ENCODE data around the gene CDH26. TPM values are rescaled to one million over a fixed set of nuclear protein-coding genes. Genes with fewer than 3 reads are reported as not detected.

CDH26 gene
- total RNA-seq, 1 experiment from 2014 or later: 1.0 TPM

GRCh38 chr20:59940956-59941294 lies 17.3 kb upstream of the CDH26 start:
- POLR2A ChIA-PET: no interaction called here
- H3K27ac Mint-ChIP-seq: peak overlapping the region; percentile 97
- H3K4me3 Mint-ChIP-seq: peak overlapping the region; percentile 86
- TF ChIP-seq TCF7 (CRISPR knock-in tag; IDR thresholded peaks at IDR 0.05; ENCODE audit: low read depth): no peak
- no peak for TF ChIP-seq ZNF396 (CRISPR knock-in tag; IDR thresholded peaks at IDR 0.05; ENCODE audit: borderline replicate concordance)
- TF ChIP-seq FOXP4 (CRISPR knock-in tag; IDR thresholded peaks at IDR 0.05): no peak
- TF ChIP-seq GTF2I (CRISPR knock-in tag; conservative IDR thresholded peaks at IDR 0.05): no peak
- no peak for TF ChIP-seq FOXK1 (CRISPR knock-in tag; IDR thresholded peaks at IDR 0.05)
- peaks cover 13% of the 10 kb centered on the region for H3K4me1 Mint-ChIP-seq
- peaks cover 7% of the 10 kb centered on the region for H3K9me3 Mint-ChIP-seq
- CTCF ChIA-PET: interaction anchor here (1.6 to 2.1 kb wide), 2 partner anchors 15 to 116 kb away, joined by 5 to 13 read pairs; no protein-coding TSS in a partner anchor
- ATAC-seq: no peak
- H3K36me3 Mint-ChIP-seq: peaks cover 16% of the 10 kb centered on the region
- no peak for DNase-seq (ENCODE audit: low spot score)
- peaks cover 32% of the 10 kb centered on the region for H3K27me3 Mint-ChIP-seq (ENCODE audit: low read depth)

DNA sequence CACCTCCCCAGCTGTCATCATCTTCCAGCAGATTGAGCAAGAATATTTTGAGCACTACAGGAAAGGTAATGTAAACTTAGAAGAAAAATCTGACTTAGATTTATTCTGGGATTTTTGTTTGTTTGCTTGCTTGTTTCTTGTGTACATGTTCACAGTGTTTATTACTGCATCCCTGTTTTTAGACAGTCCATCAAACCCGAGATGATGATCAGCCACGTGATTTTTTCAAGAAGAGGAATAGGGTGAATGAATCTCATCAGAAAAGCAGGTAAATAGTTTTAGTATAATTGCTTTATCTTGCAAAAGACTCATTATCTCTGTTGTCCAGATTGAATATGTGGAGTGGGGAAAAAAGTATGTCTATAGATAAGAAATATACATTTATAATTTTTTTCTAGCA lies 16.0 kb upstream of the CDH26 start:
- TF ChIP-seq KAT7 (CRISPR knock-in tag; IDR thresholded peaks at IDR 0.05; ENCODE audit: borderline replicate concordance): no peak
- TF ChIP-seq JAZF1 (CRISPR knock-in tag; IDR thresholded peaks at IDR 0.05): no peak
- no peak for TF ChIP-seq ZNF232 (CRISPR knock-in tag; IDR thresholded peaks at IDR 0.05)
- TF ChIP-seq TEAD1 (CRISPR knock-in tag; IDR thresholded peaks at IDR 0.05): no peak
- TF ChIP-seq TP53 (CRISPR knock-in tag; IDR thresholded peaks at IDR 0.05): no peak
- no peak for TF ChIP-seq FOXK1 (CRISPR knock-in tag; IDR thresholded peaks at IDR 0.05)
- TF ChIP-seq FOXP1 (CRISPR knock-in tag; IDR thresholded peaks at IDR 0.05; ENCODE audit: borderline replicate concordance): no peak
- TF ChIP-seq, protein P1, sequence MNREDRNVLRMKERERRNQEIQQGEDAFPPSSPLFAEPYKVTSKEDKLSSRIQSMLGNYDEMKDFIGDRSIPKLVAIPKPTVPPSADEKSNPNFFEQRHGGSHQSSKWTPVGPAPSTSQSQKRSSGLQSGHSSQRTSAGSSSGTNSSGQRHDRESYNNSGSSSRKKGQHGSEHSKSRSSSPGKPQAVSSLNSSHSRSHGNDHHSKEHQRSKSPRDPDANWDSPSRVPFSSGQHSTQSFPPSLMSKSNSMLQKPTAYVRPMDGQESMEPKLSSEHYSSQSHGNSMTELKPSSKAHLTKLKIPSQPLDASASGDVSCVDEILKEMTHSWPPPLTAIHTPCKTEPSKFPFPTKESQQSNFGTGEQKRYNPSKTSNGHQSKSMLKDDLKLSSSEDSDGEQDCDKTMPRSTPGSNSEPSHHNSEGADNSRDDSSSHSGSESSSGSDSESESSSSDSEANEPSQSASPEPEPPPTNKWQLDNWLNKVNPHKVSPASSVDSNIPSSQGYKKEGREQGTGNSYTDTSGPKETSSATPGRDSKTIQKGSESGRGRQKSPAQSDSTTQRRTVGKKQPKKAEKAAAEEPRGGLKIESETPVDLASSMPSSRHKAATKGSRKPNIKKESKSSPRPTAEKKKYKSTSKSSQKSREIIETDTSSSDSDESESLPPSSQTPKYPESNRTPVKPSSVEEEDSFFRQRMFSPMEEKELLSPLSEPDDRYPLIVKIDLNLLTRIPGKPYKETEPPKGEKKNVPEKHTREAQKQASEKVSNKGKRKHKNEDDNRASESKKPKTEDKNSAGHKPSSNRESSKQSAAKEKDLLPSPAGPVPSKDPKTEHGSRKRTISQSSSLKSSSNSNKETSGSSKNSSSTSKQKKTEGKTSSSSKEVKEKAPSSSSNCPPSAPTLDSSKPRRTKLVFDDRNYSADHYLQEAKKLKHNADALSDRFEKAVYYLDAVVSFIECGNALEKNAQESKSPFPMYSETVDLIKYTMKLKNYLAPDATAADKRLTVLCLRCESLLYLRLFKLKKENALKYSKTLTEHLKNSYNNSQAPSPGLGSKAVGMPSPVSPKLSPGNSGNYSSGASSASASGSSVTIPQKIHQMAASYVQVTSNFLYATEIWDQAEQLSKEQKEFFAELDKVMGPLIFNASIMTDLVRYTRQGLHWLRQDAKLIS (CRISPR knock-in tag; IDR thresholded peaks at IDR 0.05; ENCODE audit: borderline replicate concordance): no peak
- no peak for TF ChIP-seq IRF2 (CRISPR knock-in tag; IDR thresholded peaks at IDR 0.05; ENCODE audit: borderline replicate concordance, low read depth)
- TF ChIP-seq, protein P2, sequence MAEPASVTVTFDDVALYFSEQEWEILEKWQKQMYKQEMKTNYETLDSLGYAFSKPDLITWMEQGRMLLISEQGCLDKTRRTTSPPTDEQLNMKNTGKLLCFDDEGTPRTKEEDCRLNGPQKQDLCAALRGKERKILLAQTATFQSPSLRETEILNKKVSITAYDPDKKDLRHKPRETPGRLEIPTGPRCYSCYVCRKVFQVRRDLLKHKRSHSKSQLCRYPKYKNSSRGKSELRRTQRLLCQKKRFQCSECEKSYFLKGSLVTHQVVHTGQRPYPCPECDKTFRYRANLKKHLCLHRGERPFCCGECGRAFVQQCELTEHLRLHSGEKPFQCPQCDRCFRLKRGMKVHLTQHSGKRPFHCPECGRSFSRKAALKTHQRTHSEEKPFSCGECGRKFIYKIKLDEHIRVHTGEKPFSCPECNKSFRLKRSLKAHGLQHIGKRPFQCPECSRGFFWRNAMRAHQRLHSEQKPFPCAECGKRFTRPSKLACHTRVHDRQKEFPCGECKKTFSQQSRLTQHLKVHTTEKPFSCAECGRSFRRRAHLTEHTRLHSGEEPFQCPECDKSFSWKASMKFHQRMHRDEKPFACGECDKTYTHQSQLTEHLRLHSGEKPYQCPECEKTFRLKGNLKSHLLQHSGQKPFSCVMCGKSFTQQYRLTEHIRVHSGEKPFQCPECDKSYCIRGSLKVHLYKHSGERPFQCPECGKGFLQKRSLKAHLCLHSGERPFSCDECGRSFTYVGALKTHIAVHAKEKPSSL (CRISPR knock-in tag; conservative IDR thresholded peaks at IDR 0.05): no peak
- Mint-ChIP-seq H3K4me3 (no peak overlapping the region), H3K36me3 (peaks cover 16% of the 10 kb centered on the region), H3K27me3 (ENCODE audit: low read depth) (peaks cover 25% of the 10 kb centered on the region), H3K4me1 (peaks cover 16% of the 10 kb centered on the region), H3K9me3 (peaks cover 7% of the 10 kb centered on the region), H3K27ac (no peak overlapping the region)
- ATAC-seq (no peak), DNase-seq (ENCODE audit: low spot score) (no peak)
- POLR2A ChIA-PET: no interaction called here
- CTCF ChIA-PET: no interaction called here

GRCh38 chr20:59944726-59945125 lies 13.5 kb upstream of the CDH26 start:
- CTCF ChIA-PET: interaction anchor here (1.3 to 3.7 kb wide), 3 partner anchors 10 to 112 kb away, joined by 5 to 37 read pairs (median 12); partner anchors contain the start of gene SYCP2
- no peak for DNase-seq (ENCODE audit: low spot score)
- Mint-ChIP-seq H3K4me3 (no peak overlapping the region), H3K27ac (peak overlapping the region; percentile 66; the same call in 1 of the 2 replicates), H3K36me3 (peaks cover 8% of the 10 kb centered on the region), H3K27me3 (ENCODE audit: low read depth) (peaks cover 3% of the 10 kb centered on the region), H3K4me1 (peaks cover 16% of the 10 kb centered on the region), H3K9me3 (no peaks in the 10 kb centered on the region)
- POLR2A ChIA-PET: no interaction called here
- ATAC-seq: no peak
- TF ChIP-seq NFE2L1 (CRISPR knock-in tag; IDR thresholded peaks at IDR 0.05) (no peak), KAT7 (CRISPR knock-in tag; IDR thresholded peaks at IDR 0.05; ENCODE audit: borderline replicate concordance) (no peak), JAZF1 (CRISPR knock-in tag; IDR thresholded peaks at IDR 0.05) (no peak), ZNF232 (CRISPR knock-in tag; IDR thresholded peaks at IDR 0.05) (no peak), GABPB1 (CRISPR knock-in tag; IDR thresholded peaks at IDR 0.05) (no peak), FOXP1 (CRISPR knock-in tag; IDR thresholded peaks at IDR 0.05; ENCODE audit: borderline replicate concordance) (no peak), ZSCAN18 (CRISPR knock-in tag; IDR thresholded peaks at IDR 0.05) (no peak)
- TF ChIP-seq, protein P3, sequence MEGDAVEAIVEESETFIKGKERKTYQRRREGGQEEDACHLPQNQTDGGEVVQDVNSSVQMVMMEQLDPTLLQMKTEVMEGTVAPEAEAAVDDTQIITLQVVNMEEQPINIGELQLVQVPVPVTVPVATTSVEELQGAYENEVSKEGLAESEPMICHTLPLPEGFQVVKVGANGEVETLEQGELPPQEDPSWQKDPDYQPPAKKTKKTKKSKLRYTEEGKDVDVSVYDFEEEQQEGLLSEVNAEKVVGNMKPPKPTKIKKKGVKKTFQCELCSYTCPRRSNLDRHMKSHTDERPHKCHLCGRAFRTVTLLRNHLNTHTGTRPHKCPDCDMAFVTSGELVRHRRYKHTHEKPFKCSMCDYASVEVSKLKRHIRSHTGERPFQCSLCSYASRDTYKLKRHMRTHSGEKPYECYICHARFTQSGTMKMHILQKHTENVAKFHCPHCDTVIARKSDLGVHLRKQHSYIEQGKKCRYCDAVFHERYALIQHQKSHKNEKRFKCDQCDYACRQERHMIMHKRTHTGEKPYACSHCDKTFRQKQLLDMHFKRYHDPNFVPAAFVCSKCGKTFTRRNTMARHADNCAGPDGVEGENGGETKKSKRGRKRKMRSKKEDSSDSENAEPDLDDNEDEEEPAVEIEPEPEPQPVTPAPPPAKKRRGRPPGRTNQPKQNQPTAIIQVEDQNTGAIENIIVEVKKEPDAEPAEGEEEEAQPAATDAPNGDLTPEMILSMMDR (IDR thresholded peaks at IDR 0.05): no peak
- TF ChIP-seq, protein P4, sequence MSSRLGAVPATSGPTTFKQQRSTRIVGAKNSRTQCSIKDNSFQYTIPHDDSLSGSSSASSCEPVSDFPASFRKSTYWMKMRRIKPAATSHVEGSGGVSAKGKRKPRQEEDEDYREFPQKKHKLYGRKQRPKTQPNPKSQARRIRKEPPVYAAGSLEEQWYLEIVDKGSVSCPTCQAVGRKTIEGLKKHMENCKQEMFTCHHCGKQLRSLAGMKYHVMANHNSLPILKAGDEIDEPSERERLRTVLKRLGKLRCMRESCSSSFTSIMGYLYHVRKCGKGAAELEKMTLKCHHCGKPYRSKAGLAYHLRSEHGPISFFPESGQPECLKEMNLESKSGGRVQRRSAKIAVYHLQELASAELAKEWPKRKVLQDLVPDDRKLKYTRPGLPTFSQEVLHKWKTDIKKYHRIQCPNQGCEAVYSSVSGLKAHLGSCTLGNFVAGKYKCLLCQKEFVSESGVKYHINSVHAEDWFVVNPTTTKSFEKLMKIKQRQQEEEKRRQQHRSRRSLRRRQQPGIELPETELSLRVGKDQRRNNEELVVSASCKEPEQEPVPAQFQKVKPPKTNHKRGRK (CRISPR knock-in tag; IDR thresholded peaks at IDR 0.05; ENCODE audit: borderline replicate concordance): no peak

Measured in WTC11 (cell line).